GM21367 (cell line): ENCODE data around the gene PSG2.
"Not testable (repeated sequence)": the region's sequence is repeated elsewhere in the genome, so short reads cannot be mapped to it uniquely, and the experiment has no call there.

ENCODE experiments used
- ATAC-seq: cut with Tn5 transposase; IDR thresholded peaks from one replicate; pipeline ENCODE4 v1.9.1; 2021; ENCODE audit not compliant: unreplicated experiment

Gene PSG2

DNA sequence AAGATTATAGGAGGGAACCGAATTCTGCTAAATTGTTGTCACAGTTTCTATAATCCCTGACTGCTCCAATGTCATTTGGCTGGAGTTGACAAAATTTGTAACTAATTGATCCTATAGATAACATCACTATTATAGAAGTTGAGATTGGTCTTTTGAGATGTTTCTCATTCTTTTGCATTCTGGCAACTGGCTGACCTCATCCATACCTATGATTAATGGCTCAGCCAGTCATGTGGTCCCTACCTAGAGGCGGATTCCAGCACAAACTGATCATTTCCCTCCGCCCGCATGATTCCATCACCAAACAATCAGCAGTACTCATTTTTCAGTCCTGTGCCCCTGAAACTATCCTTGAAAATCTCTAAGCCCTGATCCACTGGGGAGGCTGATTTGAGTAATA lies 4.2 kb downstream of the PSG2 start:
- ATAC-seq = no peak

- not testable (repeated sequence) for ATAC-seq
These were observed 4.6 kb downstream of the PSG2 start for GRCh38 chr19:43077881-43078280.

DNA sequence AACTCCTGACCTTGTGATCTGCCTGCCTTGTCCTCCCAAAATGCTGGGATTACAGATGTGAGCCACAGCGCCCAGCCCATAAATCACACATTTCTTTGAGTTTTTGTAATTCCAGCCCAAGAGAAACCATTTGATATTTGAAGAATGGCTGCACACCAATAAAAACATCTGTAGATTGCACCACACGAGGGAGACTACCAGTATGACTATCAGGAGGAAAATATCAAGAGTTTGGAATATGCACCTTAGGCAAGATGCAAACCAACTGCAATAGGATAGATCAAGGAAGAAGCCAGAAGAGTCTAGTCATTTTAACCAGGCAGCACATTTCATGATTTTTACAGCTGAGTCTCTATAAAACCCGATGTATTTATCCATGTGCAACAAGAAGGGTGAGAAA lies 20.1 kb downstream of the PSG2 start:
- not testable (repeated sequence) for ATAC-seq

DNA sequence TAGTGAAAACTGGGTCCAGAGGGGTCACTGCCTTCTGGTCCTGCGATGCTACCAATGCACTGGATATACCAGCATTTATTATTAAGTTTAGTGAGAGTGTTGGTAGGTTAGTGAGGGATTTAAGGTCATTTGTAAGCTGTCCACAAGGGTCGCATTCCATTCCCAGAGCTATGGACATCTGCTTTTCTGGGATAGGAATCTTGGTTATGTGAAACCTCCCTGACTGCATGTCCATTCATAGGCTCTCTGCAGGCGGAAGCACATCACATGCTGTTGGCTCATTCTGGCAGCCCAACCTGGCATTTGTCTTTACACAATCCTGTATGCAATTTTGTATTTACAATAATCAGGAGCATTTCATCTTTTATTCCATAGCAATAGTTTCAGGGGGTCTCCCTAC lies 21.2 kb downstream of the PSG2 start:
- ATAC-seq = not testable (repeated sequence)

DNA sequence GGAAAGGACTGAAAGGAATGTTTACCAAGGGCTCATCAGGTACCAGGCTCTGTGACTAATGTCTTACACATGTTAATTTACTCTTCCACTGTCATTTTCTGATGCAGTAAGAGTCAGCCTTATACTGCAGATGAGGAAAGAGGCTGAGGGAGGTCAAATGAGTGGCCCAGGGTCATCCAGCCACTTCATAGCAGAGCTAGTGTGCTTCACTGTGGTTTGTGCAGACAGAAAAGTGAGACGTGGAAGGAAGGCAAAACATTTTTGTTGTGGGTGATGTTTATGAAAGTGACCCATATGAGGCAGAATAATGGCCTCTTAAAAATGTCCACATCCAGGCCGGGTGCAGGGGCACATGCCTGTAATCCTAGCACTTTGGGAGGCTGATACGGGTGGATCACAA lies 22.2 kb downstream of the PSG2 start:
- not testable (repeated sequence) for ATAC-seq

- not testable (repeated sequence) for ATAC-seq
These were observed 23.0 kb downstream of the PSG2 start for GRCh38 chr19:43059482-43059881.

DNA sequence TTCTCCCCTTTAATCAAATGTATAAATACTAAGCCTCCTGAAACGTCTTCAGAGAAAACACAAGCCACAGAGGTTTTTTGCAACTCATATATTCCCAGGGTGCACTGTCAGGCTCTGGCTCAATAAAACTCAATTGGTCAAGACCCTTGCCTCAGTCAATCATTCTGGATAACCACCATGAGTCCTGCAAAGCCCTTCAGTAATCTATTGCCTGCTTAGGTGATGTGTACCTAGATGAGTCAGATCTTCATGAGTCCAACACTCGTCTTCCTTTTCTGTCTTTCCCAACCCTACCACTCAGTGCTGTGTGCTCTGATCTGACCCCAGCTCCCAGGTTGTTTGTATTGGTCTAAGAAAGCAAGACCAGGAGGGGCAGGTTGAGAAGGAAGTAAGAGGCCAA lies 24.1 kb downstream of the PSG2 start:
- not testable (repeated sequence) for ATAC-seq

DNA sequence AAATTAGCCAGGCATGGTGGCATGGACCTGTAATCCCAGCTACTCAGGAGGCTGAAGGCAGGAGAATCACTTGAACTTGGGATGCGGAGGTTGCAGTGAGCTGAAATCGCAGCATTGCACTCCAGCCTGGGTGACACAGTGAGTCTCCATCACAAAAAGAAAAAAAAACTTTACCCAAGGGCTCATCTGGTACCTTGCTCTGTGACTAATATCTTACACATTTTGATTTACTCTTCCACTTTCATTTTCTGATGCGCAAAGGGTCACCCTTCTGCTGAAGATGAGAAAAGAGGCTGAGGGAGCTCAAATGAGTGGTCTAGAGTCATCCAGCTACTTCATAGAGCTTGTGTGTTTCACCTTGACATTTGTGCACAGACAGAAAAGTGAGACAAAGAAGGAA lies 34.5 kb downstream of the PSG2 start:
- ATAC-seq = not testable (repeated sequence)

GRCh38 chr19:43046578-43046977 lies 35.9 kb downstream of the PSG2 start:
- ATAC-seq = not testable (repeated sequence)

GRCh38 chr19:43043492-43044180 lies 38.9 kb downstream of the PSG2 start:
- not testable (repeated sequence) for ATAC-seq

- not testable (repeated sequence) for ATAC-seq
These were observed 50.9 kb downstream of the PSG2 start for GRCh38 chr19:43031645-43032044.

GRCh38 chr19:43028866-43029265 lies 53.6 kb downstream of the PSG2 start:
- ATAC-seq = no peak

DNA sequence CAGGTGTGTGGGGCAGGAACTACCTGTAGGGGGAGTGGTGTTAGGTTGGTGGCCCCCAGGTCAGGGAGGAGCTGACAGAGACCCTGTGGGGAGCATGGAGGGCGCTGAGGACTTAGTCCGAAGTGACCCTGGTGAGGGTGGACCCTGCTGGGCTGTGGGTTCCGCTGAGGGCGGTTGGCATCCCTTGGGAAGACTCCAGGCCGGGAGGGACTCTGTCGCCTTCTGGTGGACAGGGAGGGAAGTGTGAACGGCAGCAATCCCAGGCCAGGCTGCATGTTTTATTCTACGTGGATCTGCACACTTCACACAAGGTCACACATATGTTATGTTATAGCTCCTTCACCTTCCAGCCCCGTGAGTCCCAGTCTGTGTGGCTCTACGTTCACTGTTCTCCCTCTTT lies 54.5 kb downstream of the PSG2 start:
- ATAC-seq = not testable (repeated sequence)

GRCh38 chr19:43027061-43027460 lies 55.4 kb downstream of the PSG2 start:
- not testable (repeated sequence) for ATAC-seq

- not testable (repeated sequence) for ATAC-seq
These were observed 56.1 kb downstream of the PSG2 start, which contains the start of gene PSG11 for GRCh38 chr19:43026369-43026768. Gene PSG11 (minus strand): TSS chr19:43026469. CDS start chr19:43026372, 97 bp downstream.

DNA sequence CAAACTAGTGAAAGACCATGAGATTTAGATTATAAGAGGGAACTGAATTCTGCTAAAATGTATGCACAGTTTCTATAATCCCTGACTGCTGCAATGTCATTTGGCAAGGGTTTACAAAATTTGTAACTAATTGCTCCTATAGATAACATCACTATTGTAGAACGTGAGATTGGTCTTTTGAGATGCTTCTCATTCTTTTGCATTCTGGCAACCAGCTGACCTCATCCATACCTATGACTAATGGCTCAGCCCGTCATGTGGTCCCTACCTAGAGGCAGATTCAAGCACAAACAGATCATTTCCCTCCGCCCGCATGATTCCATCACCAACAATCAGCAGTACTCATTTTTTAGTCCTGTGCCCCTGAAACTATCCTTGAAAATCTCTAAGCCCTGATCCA lies 60.4 kb downstream of the PSG2 start:
- not testable (repeated sequence) for ATAC-seq

DNA sequence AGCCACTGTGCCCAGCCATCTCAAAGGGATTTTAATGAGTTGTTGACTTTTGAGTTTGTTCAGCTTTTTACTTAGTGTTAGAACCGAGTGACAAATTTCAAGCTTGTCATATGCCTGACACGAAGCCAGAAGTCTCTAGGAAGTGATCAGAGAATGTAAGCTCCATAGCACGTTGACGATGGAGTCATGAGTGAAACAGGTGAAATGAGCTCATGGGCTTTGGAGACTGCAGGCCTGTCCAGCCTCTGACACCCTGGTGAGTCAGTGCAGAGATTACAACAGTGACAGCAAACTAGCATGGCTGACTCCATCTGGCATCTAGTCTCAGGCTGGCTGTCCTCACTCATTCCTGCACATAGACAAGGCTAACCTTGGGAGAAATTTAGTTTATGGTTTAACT lies 60.9 kb downstream of the PSG2 start:
- ATAC-seq = not testable (repeated sequence)

DNA sequence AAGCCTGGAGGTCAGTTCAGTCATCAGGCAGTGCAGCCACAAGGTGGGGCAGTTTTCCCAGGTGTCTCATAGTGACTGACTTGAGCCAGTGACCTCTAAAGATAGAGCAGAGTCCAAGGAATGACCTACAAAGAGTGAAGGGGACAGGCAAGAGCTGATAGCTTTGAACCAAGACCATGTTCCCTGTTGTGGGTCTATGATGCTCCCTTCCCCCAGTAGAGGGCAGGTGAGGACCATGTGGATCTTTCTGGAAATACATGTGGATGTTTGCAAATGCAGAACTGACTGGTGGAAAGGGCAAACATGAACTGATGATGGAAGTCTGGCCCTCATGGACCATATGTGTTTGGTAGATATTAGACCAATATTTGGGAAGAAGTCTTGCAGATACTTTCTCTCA lies 62.9 kb downstream of the PSG2 start:
- ATAC-seq = not testable (repeated sequence)
